ENCODE results near the gene TOM1L1.
"Not testable (repeated sequence)": the region's sequence is repeated elsewhere in the genome, so short reads cannot be mapped to it uniquely, and the experiment has no call there.

Gene TOM1L1, protein sequence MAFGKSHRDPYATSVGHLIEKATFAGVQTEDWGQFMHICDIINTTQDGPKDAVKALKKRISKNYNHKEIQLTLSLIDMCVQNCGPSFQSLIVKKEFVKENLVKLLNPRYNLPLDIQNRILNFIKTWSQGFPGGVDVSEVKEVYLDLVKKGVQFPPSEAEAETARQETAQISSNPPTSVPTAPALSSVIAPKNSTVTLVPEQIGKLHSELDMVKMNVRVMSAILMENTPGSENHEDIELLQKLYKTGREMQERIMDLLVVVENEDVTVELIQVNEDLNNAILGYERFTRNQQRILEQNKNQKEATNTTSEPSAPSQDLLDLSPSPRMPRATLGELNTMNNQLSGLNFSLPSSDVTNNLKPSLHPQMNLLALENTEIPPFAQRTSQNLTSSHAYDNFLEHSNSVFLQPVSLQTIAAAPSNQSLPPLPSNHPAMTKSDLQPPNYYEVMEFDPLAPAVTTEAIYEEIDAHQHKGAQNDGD

DNA sequence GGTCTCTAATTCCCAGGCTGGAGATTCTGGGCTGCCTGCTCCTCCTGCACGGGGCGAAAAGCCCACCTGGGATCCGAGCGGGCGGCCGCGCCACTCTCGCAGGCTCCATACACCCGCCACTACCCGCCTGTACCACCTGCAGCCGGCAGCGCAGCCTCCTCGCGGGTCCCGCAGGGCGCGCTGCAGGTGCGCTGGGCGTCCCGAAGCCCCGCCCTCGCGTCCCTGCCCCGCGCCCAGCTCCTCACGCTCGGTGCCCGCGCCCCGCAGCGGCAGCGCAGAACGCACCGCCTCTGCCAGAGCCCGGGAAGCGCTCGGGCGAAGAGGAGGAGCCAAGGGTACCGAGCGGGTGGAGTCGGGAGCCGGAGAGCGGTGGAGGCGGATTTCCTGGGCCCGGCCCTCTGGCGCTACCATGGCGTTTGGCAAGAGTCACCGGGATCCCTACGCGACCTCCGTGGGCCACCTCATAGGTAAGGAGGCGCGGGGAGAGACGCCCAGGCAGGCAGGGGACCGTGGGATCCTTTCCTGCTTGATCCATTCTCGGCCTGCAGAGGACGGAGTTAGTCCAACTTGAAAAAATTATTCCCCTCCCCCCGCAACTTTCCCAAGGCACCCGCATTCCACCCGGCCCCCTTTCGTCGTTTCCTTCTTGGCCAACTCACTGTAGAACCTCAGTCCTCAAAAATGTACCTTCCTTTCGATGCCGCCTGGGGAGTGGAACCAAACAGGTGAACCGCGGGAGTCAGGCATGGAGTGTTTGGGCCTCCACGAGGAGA lies at the start of gene TOM1L1:
TSS of gene TOM1L1 (plus strand) at position 396 of the 773 bp plus-strand sequence. CDS start at position 410, 14 bp downstream.
- no peak for DNase-seq (ENCODE audit: low read depth)

DNA sequence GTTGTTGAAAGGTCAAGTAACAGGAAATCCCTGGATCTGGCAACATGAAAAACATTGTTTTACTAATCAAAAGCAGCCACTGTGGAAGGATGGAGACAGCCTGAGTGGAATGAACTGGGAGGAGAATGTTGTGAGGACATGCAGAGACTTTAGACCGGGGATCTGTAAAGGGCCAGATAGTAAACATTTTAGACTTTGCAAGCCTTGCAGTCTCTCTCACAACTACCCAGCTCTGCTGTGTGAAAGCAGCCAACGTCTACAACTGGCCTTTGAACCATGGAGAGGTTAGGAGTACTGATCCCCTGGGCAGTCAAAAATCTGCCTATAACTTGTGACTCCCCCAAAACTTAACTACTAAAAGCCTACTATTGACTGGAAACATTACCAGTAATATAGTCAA lies 41.5 kb upstream of the TOM1L1 start:
- no peak for DNase-seq (ENCODE audit: low read depth)

DNA sequence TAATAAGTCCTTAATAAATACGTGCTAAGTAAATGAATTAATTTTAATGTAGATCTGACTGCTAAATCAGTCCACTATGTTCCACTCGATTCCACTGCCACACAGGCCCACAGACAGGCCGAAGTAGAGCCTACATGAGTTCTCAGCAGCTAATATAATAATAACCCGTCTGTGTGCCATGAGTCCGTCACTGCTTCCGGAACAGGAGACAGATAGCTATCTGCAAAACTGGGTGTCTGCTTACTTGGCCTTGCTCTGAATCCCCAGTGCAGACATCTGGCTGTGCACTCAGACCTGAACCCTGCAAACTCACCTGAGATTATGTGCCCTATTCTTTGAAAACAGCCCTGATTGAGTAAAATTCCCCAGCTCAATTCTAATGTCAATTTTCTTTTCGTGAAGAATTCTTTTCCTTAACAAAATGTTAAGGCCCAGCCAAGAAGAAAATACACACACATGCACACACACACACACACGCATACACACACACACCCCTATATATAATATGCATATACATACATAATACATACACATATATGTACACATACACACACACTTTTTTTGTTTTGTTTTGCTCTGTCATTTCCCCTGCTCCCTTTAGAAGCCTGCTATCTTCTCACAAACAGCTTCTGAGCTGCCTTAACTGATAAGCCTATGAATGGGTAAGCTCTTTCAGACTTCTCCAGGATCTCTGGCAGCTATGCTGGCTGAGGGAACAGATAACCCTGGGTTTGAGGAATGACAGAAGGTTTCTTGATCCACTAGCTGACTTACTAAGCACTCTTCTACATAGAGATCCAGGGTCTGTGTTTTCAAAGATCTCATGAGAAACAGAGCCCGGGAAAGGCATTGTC lies 39.8 kb upstream of the TOM1L1 start:
- no peak for DNase-seq (ENCODE audit: low read depth)

DNA sequence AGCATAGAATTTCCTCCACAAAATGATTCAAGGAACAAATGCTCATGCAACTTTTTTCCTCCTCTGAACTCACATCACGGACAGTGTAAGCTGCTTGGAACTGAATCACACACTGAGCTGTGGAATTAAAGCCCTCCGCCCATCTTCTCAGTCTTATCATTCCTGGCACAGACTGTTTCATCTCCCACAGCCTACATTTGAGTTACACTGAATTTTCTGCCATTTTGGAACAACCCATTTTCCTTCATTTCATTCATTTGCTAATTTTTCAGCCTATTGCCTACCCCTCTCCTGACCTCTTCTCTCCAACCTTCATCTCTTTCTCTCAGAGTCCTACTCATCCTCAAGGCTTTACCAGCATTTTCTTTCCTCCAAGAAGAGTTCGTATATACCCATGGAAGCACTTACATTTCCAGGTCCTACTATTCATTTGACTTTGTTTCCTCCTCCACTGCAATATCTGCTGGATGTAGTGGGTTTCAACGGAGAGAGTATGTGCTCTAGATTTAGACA lies 39.1 kb upstream of the TOM1L1 start:
- DNase-seq (ENCODE audit: low read depth), result no peak

DNA sequence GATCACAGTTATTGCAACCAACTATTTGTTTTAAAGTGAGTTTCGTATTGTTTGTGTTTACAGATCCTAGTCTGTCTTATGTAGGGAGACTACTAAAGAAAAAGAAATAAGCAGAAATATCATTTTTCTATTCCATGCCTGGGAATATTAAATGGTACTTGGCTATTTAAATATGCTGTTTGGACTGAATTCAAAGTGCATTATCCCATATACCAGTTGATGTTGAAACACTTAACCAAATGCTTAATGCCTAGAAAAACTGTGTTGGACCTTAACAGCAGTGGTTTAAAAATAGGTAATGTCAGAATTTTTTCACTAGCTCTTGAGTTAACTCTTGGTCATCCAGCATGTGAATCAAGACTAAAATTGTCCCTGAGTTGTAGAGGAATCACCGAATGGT lies 37.5 kb upstream of the TOM1L1 start:
- no peak for DNase-seq (ENCODE audit: low read depth)

DNA sequence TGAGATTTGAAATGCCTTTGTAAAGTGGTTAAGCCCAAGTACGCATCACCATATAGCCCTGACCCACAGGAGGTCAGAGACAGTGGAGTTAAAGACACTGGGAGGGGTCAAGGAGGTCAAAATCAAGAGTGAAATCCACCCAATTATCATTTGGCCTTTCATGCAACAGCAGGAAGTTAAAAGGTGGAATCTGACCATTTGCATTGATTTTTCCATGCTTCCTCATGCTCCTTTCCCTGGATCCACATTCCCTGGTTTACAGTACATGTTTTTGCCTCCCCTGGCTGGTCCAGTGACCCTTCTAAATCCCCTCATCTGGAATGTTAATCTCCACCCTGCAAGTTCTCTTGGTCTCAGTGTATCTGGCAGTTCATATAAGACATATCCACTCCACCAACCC lies 36.6 kb upstream of the TOM1L1 start:
- no peak for DNase-seq (ENCODE audit: low read depth)

DNA sequence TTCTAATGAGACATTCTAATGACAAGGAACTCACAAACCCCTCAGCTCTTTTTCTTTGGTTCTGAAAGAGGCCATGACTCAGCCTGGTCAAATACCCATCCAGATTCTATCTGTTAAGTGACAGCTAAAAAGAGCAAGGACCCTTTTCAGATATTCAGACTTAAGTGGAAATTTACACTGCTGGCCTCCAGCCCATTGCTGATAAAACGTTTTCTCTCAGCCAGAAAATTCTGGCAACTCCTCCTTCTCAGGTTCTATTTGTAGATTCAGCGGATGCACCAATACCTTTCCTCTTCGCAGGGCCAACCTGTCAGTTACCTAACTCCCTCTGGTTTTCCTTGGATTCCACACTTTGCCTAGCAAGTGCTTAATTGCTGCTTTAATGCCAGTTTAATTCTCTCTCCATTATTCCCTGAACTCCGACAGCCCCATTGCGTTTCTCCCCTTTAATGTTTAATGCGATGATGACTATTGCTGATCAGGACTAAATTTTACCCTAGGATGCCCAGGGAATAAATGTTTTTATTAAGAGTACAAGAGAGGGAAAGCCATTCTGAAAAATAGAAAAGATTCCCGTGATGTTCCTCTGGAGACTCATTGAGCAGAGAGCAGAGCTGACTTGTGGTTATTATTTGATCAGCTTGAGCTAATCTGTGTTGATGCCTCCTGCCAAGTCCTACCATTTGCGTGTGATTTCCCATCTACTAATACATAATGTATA lies 35.9 kb upstream of the TOM1L1 start:
- DNase-seq (ENCODE audit: low read depth), result no peak

DNA sequence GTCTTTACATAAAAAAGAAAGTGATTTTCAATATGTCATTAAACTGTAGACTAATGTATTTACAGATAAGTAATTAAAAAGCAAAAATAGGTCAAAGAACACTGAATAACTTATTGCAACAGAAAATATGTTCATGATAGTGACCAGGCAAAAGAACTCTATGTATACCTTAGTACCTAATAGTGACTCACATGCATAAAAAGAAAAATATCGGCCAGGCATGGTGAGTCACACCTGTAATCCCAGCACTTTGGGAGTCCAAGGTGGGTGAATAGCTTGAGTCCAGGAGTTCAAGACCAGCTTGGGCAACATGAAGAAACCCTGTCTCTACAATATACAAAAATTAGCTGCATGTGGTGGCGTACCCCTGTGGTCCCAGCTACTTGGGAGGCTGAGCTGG lies 33.0 kb upstream of the TOM1L1 start:
- no peak for DNase-seq (ENCODE audit: low read depth)

DNA sequence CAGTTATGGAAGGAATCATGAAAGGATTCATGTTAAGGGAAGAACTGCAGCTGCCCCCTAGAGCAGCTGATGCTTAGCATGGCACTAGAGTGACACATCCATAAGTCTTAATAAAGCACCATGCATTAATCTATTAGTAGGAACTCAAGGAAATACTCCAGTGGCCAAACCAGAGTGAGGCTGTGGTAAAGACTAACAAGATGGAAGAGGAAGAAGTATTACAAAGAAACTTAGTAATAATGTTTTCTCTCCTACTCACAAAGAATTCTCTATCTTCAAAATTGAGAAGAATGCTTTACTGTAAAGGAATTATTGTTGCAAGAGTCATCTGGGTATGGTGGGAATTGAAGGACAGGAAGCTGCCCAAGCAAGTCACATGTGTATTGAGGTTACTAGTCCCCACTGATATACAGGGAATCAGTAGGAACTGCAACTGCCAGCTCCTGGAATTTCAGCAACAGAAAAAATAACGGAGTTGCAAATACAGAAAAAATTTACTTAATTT lies 29.9 kb upstream of the TOM1L1 start:
- no peak for DNase-seq (ENCODE audit: low read depth)

DNA sequence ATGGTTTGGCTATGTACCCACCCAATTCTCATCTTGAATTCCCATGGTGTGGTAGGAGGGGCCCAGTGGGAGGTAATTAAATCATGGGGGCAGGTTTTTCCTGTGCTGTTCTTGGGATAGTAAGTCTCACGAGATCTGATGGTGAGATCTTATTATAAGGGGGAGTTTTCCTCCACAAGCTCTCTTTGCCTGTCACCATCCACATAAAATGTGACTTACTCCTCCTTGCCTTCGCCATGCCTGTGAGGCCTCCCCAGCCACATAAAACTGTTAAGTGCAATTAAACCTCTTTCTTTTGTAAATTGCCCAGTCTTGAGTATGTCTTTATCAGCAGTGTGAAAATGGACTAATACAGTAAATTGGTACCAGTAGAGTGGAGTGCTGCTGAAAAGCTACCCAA lies 24.7 kb upstream of the TOM1L1 start:
- not testable (repeated sequence) for DNase-seq (ENCODE audit: low read depth)

DNA sequence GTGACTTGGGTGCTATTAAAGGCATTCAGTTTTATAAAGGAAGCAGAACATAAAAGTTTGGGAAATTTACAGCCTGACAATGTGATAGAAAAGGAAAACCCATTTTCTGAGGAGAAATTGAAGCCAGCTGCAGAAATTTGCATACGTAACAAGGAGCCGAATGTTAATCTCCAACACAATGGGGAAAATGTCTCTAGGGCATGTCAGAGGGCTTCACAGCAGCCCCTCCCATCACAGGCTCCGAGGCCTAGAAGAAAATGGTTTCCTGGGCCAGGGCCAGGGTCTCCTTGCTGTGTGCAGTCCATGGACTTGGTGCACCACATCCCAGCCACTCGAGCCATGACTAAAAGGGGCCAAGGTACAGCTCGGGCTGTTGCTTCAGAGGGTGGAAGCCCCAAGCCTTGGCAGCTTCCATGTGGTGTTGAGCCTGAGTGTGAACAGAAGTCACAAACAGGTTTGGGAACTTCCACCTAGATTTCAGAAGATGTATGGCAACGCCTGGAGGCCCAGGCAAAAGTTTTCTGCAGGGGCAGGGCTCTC lies 23.9 kb upstream of the TOM1L1 start:
- DNase-seq (ENCODE audit: low read depth), result no peak

DNA sequence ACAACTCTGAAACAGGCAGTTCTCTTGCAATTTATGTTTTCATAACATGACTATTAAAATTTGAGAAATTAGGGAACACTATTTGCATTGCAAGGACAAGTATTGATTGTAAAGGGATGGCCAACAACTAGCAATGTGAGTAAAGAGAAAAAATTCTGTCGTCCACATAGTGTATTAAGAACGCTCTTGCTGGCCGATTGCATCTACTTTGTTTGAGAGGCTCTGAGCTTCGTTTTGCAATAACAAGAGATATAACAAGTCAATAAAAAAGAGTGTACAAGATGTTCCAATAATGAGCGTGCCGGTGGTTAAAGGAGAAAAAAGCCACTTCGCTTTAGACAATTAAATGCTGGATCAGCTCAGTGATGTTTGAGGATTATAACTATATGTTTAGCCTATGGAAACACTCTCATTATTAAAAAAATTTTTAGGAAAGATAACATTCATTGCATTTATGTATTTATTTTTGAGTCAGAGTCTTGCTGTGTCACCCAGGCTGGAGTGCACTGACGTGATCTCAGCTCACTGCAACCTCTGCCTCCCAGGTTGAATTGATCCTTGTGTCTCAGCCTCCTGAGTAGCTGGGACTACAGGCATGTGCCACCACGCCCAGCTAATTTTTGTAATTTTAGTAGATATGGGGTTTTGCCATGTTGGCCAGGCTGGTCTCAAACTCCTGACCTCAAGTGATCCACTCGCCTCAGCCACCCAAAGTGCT lies 19.2 kb upstream of the TOM1L1 start:
- DNase-seq (ENCODE audit: low read depth), result no peak

DNA sequence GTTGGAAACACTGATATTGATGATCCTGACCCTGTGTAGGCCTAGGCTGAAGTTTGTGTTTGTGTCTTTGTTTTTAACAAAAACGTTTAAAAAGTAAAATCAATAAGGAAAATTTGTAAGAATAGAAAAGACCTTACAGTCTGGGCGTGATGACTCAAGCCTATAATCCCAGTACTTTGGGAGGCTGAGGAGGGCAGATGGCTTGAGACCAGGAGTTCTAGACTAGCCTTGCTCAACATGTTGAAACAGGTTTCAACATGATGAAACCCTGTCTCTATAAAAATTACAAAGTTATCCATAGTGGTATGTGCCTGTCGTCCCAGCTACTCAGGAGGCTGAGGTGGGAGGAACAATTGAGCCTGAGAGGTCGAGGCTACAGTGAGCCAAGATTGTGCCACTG lies 18.3 kb upstream of the TOM1L1 start:
- DNase-seq (ENCODE audit: low read depth), result no peak

DNA sequence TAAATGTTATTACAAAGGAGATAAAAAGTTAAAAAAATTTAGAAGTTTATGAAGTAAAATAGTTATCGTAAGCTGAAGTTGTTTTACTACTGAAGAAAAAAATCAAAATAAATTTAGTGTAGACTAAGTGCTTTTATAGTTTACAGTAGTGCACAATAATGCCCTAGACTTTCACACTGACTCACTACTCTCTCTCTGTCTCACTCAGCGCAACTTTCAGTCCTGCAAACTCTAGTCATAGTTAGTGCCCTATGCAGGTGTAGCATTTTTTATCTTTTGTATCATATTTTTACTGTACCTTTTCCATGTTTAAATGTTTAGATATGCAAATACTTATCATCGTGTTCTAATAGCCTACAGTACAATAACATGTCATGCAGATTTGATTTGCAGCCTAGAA lies 17.7 kb upstream of the TOM1L1 start:
- no peak for DNase-seq (ENCODE audit: low read depth)

DNA sequence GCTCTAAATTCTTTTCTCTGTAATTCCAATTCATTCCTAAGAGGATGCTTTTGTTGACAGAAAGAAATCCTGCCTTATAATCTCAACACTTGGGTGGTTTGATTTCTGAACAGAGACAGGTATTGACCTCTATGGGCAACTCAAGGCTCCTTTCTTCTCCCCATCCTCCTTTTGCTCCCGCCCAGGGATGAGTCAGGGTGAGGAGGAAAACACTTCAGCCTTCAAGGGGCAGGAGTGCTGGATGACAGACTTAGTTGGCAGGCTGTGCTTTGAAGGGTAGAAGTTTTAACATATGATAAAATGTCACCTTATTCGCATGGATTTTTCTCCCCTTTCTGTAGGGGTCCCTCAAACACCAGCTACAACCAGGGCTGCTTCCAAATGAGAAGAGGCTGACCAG lies 16.7 kb upstream of the TOM1L1 start:
- no peak for DNase-seq (ENCODE audit: low read depth)

DNA sequence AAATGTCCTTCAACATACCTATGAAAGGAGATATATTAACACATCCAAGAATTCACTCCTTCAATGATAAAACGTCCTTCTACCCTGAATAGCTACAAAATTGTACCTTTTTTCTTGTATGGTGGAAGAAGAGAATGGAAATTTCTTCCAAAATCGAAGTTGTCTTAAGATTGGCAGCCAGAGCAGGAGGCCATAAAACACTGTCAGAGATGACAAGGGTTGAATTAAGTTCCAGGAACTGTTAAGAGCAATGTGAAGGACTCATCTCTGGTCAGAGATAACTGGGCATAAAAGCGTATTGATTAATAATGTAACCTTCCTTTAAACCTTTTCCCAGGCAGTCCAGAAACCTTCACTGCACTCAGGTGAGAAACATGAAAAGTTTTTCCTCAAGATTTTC lies 12.9 kb upstream of the TOM1L1 start:
- no peak for DNase-seq (ENCODE audit: low read depth)

DNA sequence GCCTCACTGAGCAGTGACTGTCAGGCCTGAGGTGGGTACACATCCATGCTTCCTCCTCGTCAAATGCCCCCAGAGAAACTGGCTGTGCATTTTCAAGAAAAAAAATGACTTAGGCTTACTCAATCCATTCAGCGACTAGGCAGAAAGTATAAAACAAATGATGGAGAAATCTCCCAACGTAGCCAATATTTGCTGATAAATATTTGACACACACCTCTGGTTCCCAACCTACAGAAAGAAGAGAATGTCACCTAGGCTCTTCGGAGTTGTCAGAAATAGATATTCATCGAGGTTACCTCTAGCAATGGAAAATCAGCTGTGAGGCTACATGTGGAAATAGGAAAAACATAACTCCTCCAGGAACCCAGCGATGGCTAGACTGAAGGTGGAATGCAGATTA lies 12.4 kb upstream of the TOM1L1 start:
- no peak for DNase-seq (ENCODE audit: low read depth)

DNA sequence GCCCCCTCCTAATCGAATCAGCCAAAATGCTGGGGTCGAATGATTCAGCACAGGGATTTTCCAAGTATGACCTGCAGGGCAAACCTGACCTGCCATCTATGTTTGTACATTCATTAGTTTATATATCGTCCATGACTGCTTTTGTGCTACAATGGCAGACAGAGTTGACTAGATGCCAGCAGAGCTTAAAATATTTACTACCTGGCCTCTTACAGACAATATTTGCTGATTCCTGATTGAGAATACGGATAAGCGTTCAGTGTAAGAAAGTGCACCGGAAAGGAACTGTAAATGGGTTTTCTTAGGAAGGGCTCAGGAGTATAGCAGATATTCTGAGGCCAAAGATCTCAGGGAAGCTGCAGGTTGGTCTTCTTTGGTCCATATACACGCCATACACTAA lies 11.7 kb upstream of the TOM1L1 start:
- no peak for DNase-seq (ENCODE audit: low read depth)

DNA sequence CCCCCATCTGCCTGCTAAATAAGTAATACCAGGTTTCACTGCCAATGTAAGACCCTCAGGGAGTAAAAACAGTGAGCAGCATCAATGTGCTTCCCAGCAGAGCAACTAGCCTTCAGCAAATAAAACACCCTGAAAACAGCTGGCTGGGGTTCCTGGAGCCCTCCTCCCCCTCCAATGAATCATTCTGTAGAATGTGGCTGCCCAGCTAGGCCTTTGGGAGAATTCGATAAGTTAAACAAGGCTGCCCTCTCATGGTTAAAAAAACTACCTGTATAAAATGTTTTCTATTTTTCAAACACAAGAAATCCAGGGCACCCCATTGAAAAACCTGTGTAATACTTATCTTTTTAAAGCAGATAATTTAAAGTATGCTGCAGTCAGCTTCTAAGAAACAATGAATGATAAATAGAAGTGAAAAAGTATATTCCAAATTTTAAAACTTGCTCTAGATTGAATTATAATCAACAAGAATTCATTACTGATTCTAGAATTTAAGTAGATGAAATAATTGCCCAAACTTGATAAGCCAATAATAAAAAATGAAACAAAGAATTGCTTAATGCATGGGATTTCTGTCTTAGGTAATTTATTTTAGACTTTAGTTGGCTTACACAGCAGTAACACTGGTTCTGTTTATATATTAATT lies 9.4 kb upstream of the TOM1L1 start:
- DNase-seq (ENCODE audit: low read depth), result no peak

DNA sequence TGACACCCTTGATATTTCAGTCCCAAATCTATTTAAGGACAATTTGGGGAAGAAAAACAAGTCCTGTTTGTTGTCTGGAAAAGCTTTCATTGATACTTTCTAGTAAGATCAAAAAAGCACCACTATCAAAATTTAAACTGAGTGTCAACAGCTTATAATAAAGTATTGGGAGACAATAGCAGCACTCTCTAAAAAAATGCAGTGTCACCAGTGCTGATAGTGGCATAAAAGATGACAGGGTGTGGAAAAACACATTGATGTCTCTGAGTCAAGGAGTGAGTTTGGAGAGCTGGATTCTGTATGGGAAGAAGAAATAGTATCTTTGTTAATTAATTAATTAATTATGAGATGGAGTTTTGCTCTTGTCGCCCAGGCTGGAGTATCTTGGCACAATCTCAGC lies 8.3 kb upstream of the TOM1L1 start:
- no peak for DNase-seq (ENCODE audit: low read depth)
